ENCODE results near the gene LCAT. TPM values are rescaled to one million over a fixed set of nuclear protein-coding genes. Genes with fewer than 3 reads are reported as not detected.

Gene LCAT
- polyA plus RNA-seq, 1 donor (not counting 4 experiments of a cell fraction or from before 2014, with no cell fraction given), result 6.5 TPM

GRCh38 chr16:67962135-67962534 lies 18.2 kb upstream of the LCAT start:
- H3K4me1 ChIP-seq (ENCODE audit: control insufficient read depth, extremely low read depth, insufficient read depth, low read length), result peaks cover 78% of the 10 kb centered on the region
- peak overlapping the region; percentile 46 for H3K4me2 ChIP-seq (ENCODE audit: control insufficient read depth, extremely low read depth, insufficient read depth, low read depth, low read length)
- peak overlapping the region; percentile 47 for H3K27ac ChIP-seq (ENCODE audit: control insufficient read depth, insufficient read depth, low read length)
- no peaks in the 10 kb centered on the region for H3K27me3 ChIP-seq (ENCODE audit: control insufficient read depth, extremely low read depth, insufficient read depth, low read length)
- no peak overlapping the region for H3K4me3 ChIP-seq (ENCODE audit: control insufficient read depth in 2 of 3, extremely low read depth in 1 of 3, insufficient read depth in 2 of 3, low read depth in 1 of 3, low read length in 3 of 3)
- dilution Hi-C loops (cut with MboI; ENCODE audit: extremely low pct_ligation_motif_present, low sequenced_read_pairs), result no loop called here
- TF ChIP-seq EZH2 (IDR thresholded peaks at IDR 0.05; ENCODE audit: low read length), result no peak
- no peak for TF ChIP-seq CTCF (optimal IDR thresholded peaks at IDR 0.05 in 1 of 3, IDR thresholded peaks at IDR 0.05 in 1 of 3, conservative IDR thresholded peaks at IDR 0.05 in 1 of 3; ENCODE audit: extremely low read depth in 1 of 3, insufficient read depth in 2 of 3, low read length in 3 of 3)
- DNase-seq (ENCODE audit: low read depth, low spot score), result no peak
- no peak overlapping the region for H2AFZ ChIP-seq (ENCODE audit: control insufficient read depth, low read length)
- peaks cover 51% of the 10 kb centered on the region for H3K79me2 ChIP-seq (ENCODE audit: control insufficient read depth, insufficient read depth, low read length)
- H3K9me3 ChIP-seq (ENCODE audit: control insufficient read depth, low read depth, low read length), result no peaks in the 10 kb centered on the region
- FAIRE-seq, result no peak
- peaks cover 11% of the 10 kb centered on the region for H4K20me1 ChIP-seq (ENCODE audit: control insufficient read depth, extremely low read depth, insufficient read depth, low read length)
- H3K9ac ChIP-seq (ENCODE audit: control insufficient read depth, extremely low read depth, insufficient read depth, low read length), result peak overlapping the region; percentile 46
- H3K36me3 ChIP-seq (ENCODE audit: control insufficient read depth in 2 of 2, extremely low read depth in 1 of 2, insufficient read depth in 2 of 2, low read length in 2 of 2), result peaks cover 36 to 64% of the 10 kb centered on the region in 2 experiments
- peaks cover 9% of the 10 kb centered on the region for H3K9me1 ChIP-seq (ENCODE audit: control insufficient read depth, extremely low read depth, insufficient read depth, low read length)

GRCh38 chr16:67961551-67961957 lies 17.6 kb upstream of the LCAT start:
- Histone ChIP-seq H3K27me3 (ENCODE audit: control insufficient read depth, extremely low read depth, insufficient read depth, low read length) (no peaks in the 10 kb centered on the region), H3K79me2 (ENCODE audit: control insufficient read depth, insufficient read depth, low read length) (peaks cover 45% of the 10 kb centered on the region), H3K4me3 (ENCODE audit: control insufficient read depth in 2 of 3, extremely low read depth in 1 of 3, insufficient read depth in 2 of 3, low read depth in 1 of 3, low read length in 3 of 3) (no peak overlapping the region), H3K9me1 (ENCODE audit: control insufficient read depth, extremely low read depth, insufficient read depth, low read length) (peaks cover 9% of the 10 kb centered on the region), H3K9me3 (ENCODE audit: control insufficient read depth, low read depth, low read length) (no peaks in the 10 kb centered on the region), H4K20me1 (ENCODE audit: control insufficient read depth, extremely low read depth, insufficient read depth, low read length) (peaks cover 11% of the 10 kb centered on the region), H3K4me1 (ENCODE audit: control insufficient read depth, extremely low read depth, insufficient read depth, low read length) (peaks cover 72% of the 10 kb centered on the region), H3K27ac (ENCODE audit: control insufficient read depth, insufficient read depth, low read length) (peak overlapping the region; percentile 47), H3K36me3 (ENCODE audit: control insufficient read depth in 2 of 2, extremely low read depth in 1 of 2, insufficient read depth in 2 of 2, low read length in 2 of 2) (peaks cover 36 to 64% of the 10 kb centered on the region in 2 experiments), H3K4me2 (ENCODE audit: control insufficient read depth, extremely low read depth, insufficient read depth, low read depth, low read length) (peak overlapping the region; percentile 46), H3K9ac (ENCODE audit: control insufficient read depth, extremely low read depth, insufficient read depth, low read length) (no peak overlapping the region), H2AFZ (ENCODE audit: control insufficient read depth, low read length) (no peak overlapping the region)
- TF ChIP-seq CTCF (optimal IDR thresholded peaks at IDR 0.05 in 1 of 3, IDR thresholded peaks at IDR 0.05 in 1 of 3, conservative IDR thresholded peaks at IDR 0.05 in 1 of 3; ENCODE audit: extremely low read depth in 1 of 3, insufficient read depth in 2 of 3, low read length in 3 of 3) (no peak), EZH2 (IDR thresholded peaks at IDR 0.05; ENCODE audit: low read length) (no peak)
- dilution Hi-C loops (cut with MboI; ENCODE audit: extremely low pct_ligation_motif_present, low sequenced_read_pairs), result no loop called here
- DNase-seq (ENCODE audit: low read depth, low spot score), result peak; percentile 100
- peak; percentile 93 for FAIRE-seq
